Islet of Langerhans (tissue), 1 donor: ENCODE results near the gene CLTCL1.

Source experiments
- FAIRE-seq: peaks from one replicate; lab custom pipeline; 2011; peaks lifted over from hg19 to GRCh38; lab: Jason Lieb, UNC

CLTCL1 gene

DNA sequence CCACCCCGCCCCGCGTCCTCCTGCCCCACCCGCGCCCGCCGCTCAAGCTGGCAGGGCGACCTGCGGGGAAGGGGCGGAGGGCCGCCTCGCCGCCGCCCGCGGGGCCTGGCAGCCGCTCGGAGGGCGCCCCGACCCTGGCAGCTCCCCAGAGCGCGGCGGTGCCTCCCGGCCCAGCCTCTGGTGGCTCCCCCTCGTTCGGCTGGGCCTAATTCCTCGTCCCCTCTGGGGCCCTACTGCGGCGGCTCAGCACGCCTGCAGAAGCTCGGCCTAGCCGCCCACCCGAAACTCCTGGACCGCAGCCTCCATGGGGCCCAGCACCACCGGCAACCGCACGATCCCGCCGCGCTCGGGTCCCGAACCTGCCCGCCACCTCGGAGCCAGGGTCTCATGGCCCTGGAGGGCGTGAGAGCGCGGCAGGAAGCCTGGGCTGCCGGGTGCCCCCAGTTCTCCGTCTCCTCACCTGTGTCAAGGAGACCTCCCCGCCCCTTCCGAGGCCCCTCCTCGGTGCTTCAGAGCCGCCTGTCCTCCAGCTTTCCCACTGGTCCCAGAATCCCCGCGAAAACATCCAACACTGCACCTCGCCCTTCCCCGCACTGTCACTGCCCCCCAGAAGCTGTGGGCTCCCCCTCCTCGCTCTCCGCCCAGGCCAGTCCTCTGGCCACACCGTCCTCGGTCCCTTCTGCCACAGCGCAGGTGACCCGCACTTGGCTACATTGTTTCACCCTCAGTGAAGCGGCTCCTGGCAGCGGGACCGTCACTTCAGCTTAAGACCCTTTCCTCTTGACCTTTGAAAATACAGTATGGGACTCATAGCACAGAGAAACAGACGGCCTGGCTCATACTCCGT lies 140.8 kb downstream of the CLTCL1 start:
- no peak for FAIRE-seq

DNA sequence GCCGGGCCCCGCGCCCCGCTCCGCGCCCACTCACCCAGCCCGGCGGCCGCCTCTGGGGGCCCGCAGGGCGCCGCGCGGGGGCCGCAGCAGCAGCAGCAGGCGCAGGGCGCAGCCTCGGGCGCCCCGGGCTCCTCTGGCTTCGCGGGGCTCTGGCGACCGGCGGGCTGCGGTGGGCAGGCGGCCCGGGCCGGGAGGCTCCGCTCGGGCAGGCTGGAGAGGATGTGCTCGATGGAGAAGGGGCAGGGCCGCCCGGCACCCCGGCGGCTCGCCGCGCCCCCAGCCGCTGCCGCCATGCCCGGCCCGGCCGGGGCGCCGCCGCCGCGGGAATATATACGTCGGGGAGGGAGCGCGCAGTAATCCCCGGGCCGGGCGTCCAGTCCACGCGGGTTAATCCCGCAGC lies 141.5 kb downstream of the CLTCL1 start, which contains the start of gene GSC2:
TSS of gene GSC2 (minus strand) at position 302 of the 400 bp plus-strand sequence. CDS start at position 293, 9 bp downstream.
- FAIRE-seq, result no peak

DNA sequence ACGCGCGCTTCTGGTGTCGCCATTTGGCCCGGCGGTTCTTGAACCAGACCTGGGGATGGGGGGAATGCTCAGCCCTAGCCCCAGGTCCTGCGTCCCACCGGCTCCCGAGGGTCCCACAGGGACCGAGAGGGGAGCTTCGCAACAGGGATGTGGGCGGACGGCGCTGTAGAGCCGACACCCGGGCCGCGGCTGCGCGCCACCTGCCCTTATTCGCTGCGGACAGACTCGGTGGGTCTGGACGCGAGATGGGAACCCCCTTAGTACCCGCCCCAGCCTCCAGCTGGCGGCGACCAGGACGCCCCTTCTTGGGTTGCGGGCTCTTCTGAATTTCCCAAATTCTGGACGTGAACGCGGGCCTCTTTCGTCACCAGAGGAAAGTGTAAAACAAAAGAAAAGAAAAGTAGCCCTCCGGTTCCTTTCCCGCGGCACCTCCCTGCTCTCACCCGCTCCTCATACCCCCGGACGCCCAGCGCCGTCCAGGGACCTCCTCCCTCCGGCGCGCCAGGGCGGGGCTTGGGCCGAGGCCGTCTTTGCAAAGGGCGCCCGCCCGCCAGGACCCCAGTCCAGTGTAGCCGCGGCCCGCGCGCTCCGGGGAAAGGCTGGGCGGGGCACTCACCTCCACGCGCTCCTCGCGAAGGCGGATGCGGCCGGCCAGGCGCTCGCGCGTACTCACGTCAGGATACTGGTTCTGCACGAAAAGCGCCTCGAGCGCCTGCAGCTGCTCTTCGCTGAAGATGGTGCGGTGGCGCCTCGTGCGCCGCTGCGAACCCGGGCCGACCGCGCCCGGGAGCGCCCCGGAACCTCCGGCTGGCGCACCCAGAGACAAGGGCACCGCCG lies 142.3 kb downstream of the CLTCL1 start:
- no peak for FAIRE-seq

DNA sequence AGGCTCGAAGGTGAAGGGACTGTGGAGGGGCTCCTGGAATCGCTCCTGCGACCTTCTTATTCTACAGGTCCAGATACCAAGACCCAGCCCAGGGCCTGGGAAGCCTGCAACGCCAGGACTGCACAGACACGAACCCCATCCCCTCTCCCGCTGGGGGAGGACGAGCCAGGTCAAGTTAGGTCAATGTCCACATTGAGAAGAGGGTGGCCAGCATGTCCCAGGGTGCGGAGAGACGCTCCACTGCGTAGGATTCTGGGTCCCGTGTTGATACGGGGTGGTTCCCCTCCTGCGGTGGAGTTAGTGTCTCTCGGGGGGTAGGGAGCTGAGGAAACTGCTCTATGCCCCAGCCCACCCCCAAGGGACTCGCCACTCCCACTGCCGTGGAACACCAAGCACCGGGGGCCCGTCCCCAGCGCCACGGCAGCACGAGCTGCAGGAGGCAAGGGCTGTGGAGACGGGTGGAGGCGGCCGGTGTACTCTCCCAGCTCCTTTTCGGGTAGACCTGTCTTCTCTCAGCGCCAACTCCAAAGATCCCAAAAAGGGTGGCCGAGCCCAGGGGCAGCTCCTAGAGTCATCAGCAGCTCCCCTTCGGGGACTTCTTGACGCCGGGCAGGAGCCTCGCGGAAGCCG lies 143.0 kb downstream of the CLTCL1 start:
- FAIRE-seq, result no peak

DNA sequence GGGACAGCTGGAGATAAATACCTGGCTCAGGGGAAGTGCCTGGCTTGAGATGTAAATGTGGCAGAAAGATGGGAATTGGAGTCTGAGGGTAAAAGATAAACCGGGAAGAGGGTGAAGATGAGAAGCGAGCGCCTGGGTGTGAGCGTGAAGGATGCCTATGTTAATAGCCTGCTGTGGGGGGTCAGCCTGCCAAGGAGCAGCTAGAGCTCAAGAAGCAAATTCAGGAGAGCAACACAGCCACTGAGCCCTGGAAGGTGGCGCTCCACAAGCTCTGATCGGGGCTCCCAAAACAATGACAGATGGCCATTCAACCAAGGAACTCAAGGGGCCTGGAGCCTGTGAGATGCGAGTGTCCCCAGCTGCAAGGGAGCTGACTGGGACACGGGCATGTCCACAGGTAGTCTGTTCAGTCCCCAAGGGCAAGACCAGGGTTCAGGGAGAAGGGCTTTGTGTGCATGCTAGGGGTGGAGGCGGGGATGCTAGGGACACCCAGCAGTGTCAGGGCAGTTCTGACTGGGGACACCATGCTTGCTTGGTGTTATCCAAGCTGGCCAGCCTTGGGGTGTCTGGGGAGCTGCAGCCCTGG lies 144.2 kb downstream of the CLTCL1 start:
- no peak for FAIRE-seq

DNA sequence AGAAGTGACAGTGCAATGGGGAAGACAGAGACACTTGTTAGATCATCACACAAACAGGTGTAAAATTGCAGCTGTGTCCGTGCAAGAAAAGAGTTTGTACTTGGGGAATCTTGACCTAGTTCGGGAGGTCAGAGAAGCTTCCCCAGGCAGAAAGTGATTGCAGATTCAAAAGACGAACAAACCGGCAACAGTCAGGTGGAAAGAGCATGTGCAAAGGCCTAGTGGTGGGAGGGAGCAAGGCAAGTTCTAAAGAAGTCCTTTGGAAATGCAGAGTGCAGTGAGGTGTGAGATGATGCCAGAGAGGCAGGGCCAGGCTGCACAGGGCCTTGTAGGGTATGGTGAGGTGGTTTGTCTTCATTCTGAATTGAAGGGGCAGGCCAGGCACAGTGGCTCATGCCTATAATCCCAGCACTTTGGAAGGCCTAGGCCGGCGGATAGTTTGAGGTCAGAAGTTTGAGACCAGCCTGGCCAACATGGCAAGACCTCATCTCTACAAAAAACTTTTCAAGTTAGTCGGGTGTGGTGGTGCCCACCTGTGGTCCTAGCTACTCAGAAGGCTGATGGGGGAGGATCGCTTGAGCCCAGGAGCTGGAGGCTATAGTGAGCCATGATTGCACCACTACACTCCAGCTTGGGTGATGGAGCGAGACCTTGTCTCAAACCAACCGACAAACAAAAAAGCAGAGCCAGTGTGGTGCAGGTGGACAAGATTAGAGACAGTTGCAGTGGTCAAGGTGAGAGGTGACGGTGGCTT lies 145.1 kb downstream of the CLTCL1 start:
- FAIRE-seq, result no peak

DNA sequence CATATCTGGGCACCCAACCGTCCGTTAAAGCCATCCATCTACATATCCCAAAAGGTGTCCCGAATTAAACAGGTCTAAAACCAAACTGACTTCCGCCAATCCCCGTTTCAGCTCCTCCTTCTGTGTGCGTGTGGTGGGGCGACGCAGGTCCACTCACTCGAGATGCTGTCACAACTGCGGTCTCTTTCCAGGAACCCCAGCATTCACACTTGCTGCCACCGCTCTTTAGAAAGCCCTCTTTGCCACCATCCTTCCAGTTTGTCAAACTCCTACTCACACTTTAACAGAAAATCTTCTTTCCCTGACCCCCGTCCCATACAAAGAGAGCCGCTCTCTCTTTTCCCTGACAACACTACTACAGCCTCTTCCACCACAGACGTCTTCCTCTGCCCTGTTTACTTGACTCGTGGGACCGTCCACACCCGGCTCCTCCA lies 147.5 kb downstream of the CLTCL1 start:
- FAIRE-seq, result no peak

DNA sequence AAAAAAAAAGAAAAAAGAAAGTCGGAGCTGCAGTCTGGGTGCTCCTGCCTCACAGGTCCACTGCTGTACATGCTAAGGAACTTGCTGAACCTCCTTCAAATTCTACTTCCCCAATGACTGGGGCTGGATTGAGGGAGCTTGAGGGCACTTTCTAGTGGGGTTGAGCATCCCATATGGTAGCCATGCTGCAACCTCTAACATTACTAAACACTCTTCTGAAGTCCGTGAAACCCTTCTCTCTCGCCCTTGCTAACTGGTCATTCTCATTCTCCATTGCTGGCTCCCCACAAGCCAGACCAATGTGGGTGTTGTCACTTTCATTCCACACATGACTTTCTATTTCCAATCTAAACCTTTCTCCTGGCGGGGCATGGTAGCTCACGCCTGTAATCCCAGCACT lies 148.3 kb downstream of the CLTCL1 start:
- no peak for FAIRE-seq

DNA sequence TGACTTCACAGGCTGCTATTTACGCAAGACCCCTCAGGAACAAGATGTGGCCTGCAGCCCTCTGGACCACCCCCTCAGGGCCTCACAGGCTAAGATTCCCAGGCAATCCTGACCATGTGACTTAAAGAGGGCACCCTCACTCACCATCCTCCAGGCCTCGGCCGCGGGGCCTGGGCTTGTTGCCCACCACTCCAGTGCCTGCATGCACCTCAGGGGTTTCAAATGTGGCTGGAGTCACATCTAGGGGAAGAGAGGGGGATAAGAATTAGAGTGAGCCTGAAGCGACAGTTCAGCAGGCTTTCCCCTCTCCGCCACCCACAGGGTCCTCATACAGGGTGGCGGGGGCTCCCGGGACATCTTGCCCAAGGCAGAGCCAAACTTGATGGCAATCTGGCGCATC lies 149.1 kb downstream of the CLTCL1 start:
- FAIRE-seq, result no peak

DNA sequence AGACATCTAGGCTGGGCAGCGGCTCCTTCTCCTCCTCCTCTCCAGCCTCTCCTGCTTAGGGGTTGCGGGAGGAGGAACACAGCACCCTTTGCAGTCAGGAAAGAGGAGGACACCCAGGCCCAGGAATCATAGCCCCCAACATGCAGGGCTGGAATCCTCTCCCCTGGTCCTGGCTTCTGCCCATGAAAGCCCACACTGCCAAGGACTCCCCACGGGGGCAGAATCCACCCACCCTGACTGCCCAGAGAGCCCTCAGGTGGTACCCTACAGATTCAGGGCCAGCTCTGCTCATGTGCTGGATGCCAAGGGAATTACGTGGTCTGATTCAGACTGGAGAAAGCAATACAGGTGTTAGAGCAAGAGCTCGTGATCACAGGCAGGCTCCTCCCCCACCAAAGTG lies 151.5 kb downstream of the CLTCL1 start:
- FAIRE-seq, result no peak

DNA sequence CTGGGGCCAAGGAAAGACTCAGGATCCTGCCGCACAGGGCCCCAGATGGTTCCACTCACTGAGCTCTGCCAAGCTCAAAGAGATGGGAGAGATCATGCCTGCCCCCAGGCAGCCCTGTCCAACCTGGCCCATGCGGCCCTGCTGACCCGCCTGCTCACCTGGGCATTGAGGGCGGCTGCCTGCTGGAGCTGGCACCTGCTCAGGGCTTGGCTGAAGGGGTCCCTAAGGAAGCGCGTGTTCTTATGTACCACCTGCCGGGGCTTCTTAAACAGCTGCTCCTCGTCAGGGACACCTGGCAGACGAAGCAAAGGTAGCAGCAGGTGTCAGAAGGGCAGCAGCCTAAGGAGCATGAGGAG lies 152.5 kb downstream of the CLTCL1 start:
- FAIRE-seq, result no peak

DNA sequence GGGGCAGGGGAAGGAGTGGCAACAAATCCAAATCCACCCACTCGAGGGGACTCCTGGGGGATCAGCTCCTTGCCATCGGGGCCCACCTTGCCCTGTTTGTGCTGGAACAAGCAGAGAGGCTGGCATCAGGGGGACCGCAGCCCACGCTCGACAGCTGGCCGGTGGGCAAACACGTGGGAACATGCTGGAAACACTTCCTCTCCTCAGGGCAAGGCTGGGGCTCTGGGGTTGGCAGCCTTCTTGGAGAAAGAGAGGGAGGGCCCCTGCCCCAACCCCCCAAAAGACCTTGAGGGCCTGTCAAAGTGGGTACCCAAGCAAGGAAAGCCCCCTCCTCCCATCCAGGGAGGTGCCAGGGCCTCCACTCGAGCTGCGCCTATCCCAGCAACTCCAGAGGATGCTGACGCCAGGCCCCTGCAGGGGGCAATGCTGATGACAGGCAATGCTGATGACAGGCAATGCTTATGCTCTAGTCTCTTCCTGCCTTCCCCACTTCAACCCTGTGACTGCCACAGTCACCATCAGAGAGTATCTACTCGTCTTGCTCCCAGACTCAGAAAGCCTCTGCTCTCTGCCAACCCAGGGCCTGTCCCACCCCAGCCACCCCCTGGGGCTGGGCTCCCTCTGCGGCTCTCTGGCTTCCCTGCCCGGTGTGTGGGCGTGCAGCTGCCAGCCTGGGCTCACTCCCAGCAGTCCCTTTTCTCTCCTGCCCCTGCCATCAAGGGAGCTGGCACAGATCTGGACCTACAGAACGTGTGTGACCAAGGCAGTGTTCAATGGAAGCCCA lies 153.1 kb downstream of the CLTCL1 start:
- FAIRE-seq, result no peak

DNA sequence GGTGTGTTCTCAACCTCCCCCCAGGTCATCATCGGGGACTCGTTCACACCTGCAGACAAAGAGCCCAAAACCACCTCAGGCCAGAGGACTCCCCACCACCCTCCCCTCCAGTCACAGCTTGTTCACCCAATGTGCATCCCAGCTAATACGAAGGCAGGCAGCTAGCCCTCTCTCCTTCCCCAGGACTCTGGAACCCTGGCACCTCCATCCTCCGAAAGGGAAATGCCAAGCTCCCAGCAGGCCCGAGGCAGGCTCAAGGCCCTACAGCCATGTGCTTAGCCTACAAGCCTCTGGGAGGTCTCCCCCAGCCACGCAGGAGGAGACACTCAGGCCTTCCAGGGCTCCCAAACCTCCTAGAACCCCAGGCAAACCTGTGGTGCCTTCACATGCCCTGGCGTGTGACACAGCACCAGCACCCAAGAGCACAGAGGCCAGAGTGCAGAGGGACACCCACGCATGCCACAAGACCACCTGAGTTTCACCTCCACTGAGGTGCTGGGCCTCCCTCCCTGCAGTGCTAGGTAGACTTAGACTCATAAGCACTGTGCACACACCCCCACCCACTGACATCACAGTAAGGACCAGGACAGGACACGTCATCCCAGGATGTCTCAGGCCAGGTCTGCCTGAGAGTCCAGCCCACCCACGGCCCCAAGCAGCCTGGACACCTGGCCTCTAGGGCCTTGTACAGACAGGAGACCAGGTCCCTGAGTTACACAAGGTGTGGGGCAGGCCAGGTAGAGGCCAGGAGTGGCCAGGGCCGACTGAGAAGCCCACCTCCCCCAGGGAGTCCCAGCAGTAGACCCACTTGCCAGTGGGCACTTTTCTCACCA lies 153.9 kb downstream of the CLTCL1 start:
- no peak for FAIRE-seq

DNA sequence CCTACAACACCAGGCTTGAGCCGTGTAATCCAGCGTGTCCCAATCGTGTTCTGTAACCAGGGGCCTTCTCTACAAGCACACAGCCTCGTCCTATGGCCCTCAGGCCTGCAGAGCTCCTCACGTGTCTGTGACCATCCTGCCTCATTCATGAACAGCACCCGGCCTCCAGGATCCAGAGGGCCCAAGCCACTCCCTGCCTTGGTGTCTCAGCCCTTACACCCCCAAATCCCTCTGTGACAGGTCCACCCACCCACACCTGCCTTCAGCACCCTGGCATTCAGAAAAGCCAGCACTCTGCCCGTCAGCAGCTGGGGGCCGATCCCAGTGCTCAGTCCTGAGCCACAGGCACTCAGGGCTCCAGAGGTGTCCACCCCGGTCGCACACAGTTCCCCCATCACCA lies 154.6 kb downstream of the CLTCL1 start:
- no peak for FAIRE-seq

DNA sequence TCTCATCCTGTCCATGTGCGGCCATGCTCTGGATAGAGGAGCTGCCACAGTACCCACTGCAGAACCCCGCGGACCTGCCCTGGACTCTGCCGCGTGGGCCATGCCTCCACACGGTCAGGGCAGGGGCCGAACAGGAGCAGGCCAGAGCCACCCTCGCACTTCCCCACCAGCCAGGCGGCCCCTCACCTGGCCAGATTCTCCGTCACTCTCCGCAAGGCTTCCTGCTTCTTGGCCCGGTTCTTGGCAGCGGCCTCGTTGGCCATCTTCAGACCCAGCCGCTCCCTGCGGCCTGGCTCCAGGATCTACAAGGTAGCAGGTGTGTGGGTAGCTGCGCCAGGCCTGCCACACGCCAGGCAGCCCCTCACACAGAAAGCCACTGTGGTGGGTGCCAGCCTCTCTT lies 156.6 kb downstream of the CLTCL1 start:
- no peak for FAIRE-seq

DNA sequence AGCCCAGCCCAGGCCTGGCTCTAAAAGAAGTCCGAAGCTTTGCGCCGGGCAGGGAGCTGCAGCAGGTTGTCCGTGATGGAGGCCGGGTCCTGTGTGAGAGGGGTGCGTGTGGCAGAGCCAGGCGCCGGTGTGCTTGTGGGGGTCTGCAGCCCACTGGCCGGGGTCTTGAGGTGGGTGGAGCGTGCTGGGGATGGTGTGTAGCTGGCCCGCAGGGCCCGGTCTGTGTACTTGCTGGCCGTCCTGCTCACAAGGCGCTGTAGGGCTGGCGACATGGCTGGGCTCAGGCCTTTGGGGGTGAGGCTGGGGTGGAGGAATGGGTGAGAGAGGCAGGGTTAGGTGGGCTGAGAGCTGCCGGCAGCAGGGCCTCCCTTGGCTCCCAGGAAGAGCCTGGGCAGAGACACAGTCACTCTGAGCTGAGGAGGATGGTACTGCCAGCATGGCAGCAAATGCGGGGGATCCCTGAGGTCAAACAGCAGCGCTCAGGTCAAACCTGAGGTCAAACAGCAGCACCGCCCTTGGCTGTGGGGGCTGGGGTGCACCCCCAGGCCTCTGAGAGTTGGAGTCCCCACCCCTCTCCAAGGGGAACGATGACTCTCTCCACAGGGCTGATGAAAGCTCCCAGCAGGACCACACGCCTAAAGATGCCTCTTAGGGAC lies 157.2 kb downstream of the CLTCL1 start:
- no peak for FAIRE-seq

DNA sequence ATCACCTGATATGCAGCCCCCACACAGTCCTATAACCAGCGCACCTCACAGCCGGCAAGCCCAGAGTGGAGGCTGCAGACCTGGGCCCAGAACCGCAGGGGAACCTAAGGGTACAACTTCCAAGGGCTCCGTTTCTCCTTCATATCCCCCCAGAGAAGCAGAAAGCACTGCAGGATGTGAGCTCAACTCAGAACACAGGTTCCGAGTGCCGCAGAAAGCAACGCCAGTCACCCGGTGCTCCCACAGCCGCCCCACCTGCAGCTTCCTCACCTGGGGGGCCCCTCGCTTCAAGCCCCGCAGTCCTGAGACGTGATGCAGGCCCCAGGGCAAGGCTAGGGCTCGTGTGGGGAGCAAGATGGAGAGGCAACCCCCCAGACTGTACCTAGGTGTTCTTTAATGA lies 158.0 kb downstream of the CLTCL1 start:
- no peak for FAIRE-seq

DNA sequence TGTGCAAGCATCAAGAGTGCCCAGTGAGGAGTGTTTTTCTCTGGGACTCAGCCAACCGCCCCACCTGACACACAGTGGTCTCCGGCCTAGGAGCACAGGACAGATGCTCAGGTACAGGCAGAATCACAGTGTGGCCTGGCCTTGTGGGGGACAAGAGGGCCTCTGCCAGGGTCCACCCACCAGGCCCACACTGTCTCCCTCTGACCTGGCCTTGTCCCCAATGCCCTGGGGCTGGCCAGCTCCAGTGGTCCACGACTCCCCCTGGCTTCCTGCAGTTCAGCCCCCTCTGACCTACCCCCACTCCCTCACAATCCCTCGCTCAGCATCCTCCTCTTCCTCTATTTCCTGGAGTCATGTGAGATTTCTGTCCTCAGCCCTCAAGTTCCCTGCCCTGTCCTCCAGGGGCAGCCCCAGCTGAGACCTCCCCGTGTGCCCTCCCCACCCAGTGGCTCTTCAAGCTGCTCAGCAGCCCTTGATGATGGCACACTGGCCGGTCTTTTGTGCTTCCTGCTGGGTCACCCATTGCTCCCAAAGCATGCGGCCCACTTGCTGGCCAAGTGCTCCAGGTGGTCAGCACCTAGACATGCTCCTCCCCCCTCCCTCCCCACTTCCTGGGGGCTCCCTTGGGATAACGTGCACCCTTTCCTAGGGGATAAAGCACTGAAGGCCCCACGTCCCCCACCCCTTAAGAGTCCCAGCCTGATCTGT lies 158.7 kb downstream of the CLTCL1 start:
- FAIRE-seq, result no peak

DNA sequence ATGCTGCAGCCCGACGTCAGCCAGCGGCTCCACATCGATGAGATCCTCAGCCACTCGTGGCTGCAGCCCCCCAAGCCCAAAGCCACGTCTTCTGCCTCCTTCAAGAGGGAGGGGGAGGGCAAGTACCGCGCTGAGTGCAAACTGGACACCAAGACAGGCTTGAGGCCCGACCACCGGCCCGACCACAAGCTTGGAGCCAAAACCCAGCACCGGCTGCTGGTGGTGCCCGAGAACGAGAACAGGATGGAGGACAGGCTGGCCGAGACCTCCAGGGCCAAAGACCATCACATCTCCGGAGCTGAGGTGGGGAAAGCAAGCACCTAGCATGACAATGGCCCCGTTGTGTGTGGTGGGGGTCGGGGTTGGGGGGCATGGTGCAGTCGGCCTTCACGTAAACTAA lies 159.4 kb downstream of the CLTCL1 start:
- FAIRE-seq, result no peak
